Neural cell (in vitro differentiated cells): ENCODE measurements around the gene KRTAP3-3.
"Not testable (repeated sequence)": the region's sequence is repeated elsewhere in the genome, so short reads cannot be mapped to it uniquely, and the experiment has no call there.

Experiments used
- CTCF ChIP-seq: fragments of 450-650 bp; IDR thresholded peaks from 2 replicates; pipeline ENCODE4 v1.5.1; 2014; ENCODE audit warnings: antibody characterized with exemption, mild to moderate bottlenecking, moderate library complexity; ENCODE audit not compliant: poor library complexity, severe bottlenecking
- EP300 ChIP-seq: fragments of 450-650 bp; conservative IDR thresholded peaks from 2 replicates; pipeline ENCODE4 v1.6.1; 2014; ENCODE audit warnings: antibody characterized with exemption, mild to moderate bottlenecking, moderate library complexity; ENCODE audit not compliant: poor library complexity, severe bottlenecking

- not testable (repeated sequence) for TF ChIP-seq CTCF, EP300
Measured at GRCh38 chr17:41034346-41034935, 40.5 kb upstream of the KRTAP3-3 start, which contains the start of gene KRTAP1-3.
